ENCODE results near the gene DNMT3L. TPM values are rescaled to one million over a fixed set of nuclear protein-coding genes. Genes with fewer than 3 reads are reported as not detected.
"Not testable (repeated sequence)": the region's sequence is repeated elsewhere in the genome, so short reads cannot be mapped to it uniquely, and the experiment has no call there.

DNMT3L gene
- total RNA-seq, 1 donor from 2014 or later = not detected

DNA sequence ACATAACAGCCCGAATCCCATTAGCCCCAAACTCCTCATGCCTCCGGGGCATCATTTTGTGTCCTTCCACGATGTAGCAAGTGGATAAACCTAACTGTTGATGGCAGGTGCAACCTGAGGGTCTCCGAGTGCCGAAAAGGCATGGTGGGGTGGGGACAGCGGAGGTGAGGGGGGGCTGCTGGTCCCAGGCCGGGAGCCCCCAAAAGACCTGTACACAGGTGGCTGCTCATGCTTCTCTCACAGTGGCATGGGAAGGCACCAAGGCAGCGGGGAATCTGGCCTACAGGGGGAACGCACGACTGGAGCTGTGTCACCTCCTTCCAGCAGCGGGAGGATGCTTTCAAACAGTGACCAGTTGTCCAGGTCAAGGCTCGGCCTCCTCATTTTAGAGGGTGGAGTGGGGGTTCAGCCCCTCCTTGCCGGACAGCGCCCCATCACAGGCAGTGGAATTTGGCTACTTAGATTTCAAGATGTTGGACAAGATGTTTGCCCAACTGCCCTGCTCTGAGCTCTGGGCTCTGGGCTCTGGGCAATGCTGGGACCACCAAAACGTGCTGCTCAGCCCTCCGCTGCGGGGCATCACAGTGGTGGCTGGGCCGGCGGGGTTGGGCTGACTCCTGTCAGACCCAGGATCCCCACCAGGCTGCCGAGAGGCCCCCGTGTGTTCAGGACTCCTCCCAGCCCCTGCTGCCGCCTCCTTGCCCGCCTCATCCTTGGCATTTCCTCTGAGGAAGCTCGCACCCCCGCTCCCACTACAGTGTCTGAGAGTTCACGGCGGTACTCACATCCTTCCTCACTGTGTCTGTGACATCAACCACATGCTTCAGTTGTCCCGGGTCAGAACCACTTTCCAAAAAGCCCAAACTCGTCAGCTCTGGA, 7.6 kb downstream of the DNMT3L start:
- H3K27ac ChIP-seq (ENCODE audit: low read depth, low read length) = no peak overlapping the region
- H3K9me3 ChIP-seq (ENCODE audit: control insufficient read depth in 3 of 3, low read length in 3 of 3) = peaks cover 0 to 2% (median 0%) of the 10 kb centered on the region in 3 donors
- H3K36me3 ChIP-seq (ENCODE audit: control insufficient read depth in 3 of 3, insufficient read depth in 3 of 3, low read length in 3 of 3) = no peaks in the 10 kb centered on the region
- no peak overlapping the region for H3K4me3 ChIP-seq (ENCODE audit: low read length in 3 of 3)
- H3K4me1 ChIP-seq (ENCODE audit: control insufficient read depth in 3 of 3, insufficient read depth in 3 of 3, low read length in 3 of 3) = no peaks in the 10 kb centered on the region
- H3K9ac ChIP-seq (ENCODE audit: low read depth in 1 of 3, low read length in 3 of 3) = no peak overlapping the region
- peaks cover 0 to 5% (median 1%) of the 10 kb centered on the region in 3 donors for H3K27me3 ChIP-seq (ENCODE audit: control insufficient read depth in 3 of 3, insufficient read depth in 3 of 3, low read length in 3 of 3)

DNA sequence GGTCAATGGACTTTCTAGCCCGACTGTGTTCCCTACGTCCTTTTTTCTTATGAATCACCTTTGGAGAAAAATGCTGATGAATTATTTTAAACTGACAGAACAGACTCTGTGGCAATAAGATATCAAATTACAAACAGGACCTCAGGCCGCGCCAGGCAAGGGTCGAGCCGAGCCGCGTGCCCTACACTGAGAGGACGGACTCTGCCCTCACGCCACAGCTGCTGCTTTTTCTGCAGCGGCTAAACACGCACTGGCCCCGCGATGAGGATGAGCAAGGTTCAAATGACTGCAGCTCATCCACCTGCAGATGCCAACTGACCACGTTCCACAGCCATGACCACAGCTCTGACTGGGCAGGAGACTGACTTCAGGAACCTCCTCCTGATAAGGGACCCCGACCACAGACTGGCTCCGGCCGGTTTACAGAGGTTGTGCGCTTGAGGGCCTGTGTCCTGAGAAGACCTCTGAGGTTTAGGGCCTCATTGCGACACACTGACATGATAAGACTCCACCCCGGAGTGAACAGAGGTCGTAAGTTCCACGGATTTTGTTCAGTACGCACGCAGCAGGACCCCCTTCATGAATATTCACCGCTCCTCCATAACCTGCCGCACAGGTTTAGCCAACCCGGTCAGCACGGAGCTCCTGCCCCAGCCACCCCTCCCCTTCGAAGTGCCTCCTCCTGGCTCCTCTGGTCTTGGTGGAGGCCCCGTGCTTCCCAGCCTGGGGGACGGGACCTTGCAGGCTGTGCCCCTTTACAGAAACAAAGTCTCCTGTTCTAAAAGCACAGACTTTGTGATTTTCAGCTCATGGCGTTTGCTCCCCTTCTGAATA, 12.3 kb downstream of the DNMT3L start:
- H3K36me3 ChIP-seq (ENCODE audit: control insufficient read depth in 3 of 3, insufficient read depth in 3 of 3, low read length in 3 of 3); H3K4me3 ChIP-seq (ENCODE audit: low read length in 3 of 3); H3K27ac ChIP-seq (ENCODE audit: low read depth, low read length); H3K4me1 ChIP-seq (ENCODE audit: control insufficient read depth in 3 of 3, insufficient read depth in 3 of 3, low read length in 3 of 3); H3K9me3 ChIP-seq (ENCODE audit: control insufficient read depth in 3 of 3, low read length in 3 of 3); H3K27me3 ChIP-seq (ENCODE audit: control insufficient read depth in 3 of 3, insufficient read depth in 3 of 3, low read length in 3 of 3); H3K9ac ChIP-seq (ENCODE audit: low read depth in 1 of 3, low read length in 3 of 3): not testable (repeated sequence)

DNA sequence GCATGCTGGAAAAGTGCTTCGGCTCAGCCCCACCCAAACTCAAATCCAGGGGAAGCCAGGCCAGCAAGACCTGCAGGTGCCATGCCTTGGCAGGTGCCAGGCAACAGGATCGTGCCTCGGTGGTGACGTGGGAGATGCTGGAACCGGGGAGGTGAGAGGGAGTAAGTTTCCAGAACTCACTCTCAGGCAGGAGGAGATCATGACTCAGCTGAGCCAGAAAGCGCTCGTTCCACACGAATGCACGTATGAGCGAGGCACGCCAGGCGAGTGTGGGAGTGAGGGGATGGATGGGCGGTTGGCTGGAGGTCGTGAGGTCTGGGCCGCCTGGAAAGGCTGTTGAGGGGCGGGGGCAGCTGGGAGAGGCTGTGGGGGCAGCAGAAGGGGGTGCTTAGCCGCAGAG, 13.8 kb downstream of the DNMT3L start:
- H3K4me1 ChIP-seq (ENCODE audit: control insufficient read depth in 3 of 3, insufficient read depth in 3 of 3, low read length in 3 of 3); H3K27ac ChIP-seq (ENCODE audit: low read depth, low read length); H3K36me3 ChIP-seq (ENCODE audit: control insufficient read depth in 3 of 3, insufficient read depth in 3 of 3, low read length in 3 of 3); H3K27me3 ChIP-seq (ENCODE audit: control insufficient read depth in 3 of 3, insufficient read depth in 3 of 3, low read length in 3 of 3); H3K4me3 ChIP-seq (ENCODE audit: low read length in 3 of 3); H3K9me3 ChIP-seq (ENCODE audit: control insufficient read depth in 3 of 3, low read length in 3 of 3); H3K9ac ChIP-seq (ENCODE audit: low read depth in 1 of 3, low read length in 3 of 3): not testable (repeated sequence)

DNA sequence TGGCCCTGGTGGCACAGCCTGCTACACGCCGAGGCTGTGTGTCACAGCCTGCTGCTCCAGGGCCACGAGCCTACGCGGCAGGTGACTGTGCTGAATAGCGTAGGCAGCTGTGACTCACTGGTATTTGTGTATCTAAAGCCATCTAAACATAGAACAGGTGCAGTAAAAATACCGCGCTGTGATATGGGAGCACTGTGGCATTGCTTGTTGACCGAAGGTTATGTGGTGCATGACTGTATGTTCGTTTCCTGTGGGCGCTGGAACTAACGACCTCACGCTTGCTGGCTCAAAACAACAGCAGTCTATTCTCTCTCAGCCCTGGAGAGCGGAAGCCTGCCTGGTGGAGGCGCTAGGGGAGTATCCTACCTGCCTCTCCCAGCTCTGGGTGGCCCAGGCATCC, 17.7 kb downstream of the DNMT3L start:
- H3K27ac ChIP-seq (ENCODE audit: low read depth, low read length); H3K27me3 ChIP-seq (ENCODE audit: control insufficient read depth in 3 of 3, insufficient read depth in 3 of 3, low read length in 3 of 3); H3K4me3 ChIP-seq (ENCODE audit: low read length in 3 of 3); H3K9ac ChIP-seq (ENCODE audit: low read depth in 1 of 3, low read length in 3 of 3); H3K36me3 ChIP-seq (ENCODE audit: control insufficient read depth in 3 of 3, insufficient read depth in 3 of 3, low read length in 3 of 3); H3K9me3 ChIP-seq (ENCODE audit: control insufficient read depth in 3 of 3, low read length in 3 of 3); H3K4me1 ChIP-seq (ENCODE audit: control insufficient read depth in 3 of 3, insufficient read depth in 3 of 3, low read length in 3 of 3): not testable (repeated sequence)

DNA sequence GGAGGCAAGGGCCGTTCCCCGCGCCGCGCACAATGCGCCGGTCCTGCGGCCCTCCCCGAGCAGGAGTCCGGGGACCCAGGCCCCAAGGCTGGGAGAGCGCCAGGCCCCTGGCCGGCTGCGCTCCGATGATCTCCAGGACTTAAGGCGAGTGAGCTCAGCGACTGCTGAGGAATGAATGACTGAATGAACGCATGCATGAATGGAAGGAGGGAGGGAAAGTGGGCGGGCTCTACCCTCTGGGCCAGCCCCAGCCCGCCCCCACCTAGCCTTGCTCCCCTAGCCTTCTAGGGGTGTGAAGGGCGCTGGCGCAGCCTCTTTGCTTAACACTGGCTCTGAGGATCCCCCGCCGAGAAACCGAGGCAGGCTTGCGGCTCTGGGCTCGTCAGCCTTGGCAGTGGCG, 20.4 kb downstream of the DNMT3L start:
- H3K4me3 ChIP-seq (ENCODE audit: low read length in 3 of 3); H3K36me3 ChIP-seq (ENCODE audit: control insufficient read depth in 3 of 3, insufficient read depth in 3 of 3, low read length in 3 of 3); H3K27ac ChIP-seq (ENCODE audit: low read depth, low read length); H3K27me3 ChIP-seq (ENCODE audit: control insufficient read depth in 3 of 3, insufficient read depth in 3 of 3, low read length in 3 of 3); H3K4me1 ChIP-seq (ENCODE audit: control insufficient read depth in 3 of 3, insufficient read depth in 3 of 3, low read length in 3 of 3); H3K9ac ChIP-seq (ENCODE audit: low read depth in 1 of 3, low read length in 3 of 3); H3K9me3 ChIP-seq (ENCODE audit: control insufficient read depth in 3 of 3, low read length in 3 of 3): not testable (repeated sequence)

DNA sequence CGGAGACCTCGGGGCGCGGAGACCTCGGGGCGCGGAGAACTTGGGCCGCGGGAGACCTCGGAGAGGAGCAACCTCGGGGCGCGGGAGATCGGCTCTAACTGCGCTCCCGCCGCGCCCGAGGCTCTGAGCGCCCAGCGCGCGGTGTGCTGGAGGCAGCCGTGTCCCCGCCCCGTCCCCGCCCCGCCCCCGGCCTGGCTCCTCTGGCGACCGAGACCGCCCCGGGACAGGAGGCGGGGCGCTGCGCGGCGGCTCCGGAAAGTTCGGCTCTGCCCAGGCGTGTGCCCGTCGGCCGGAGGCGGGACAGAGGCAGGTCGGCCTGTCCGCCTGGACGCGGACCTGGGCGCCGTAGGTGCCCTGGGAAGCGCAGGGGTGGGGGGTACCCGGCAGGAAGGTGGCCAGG, 20.9 kb downstream of the DNMT3L start, which contains the start of gene ICOSLG:
Gene ICOSLG, minus strand, starts transcription at position 102 of the 400 bp plus-strand sequence. CDS start 126 bp downstream, outside the sequence.
- H3K9me3 ChIP-seq (ENCODE audit: control insufficient read depth in 3 of 3, low read length in 3 of 3); H3K4me1 ChIP-seq (ENCODE audit: control insufficient read depth in 3 of 3, insufficient read depth in 3 of 3, low read length in 3 of 3); H3K27ac ChIP-seq (ENCODE audit: low read depth, low read length); H3K9ac ChIP-seq (ENCODE audit: low read depth in 1 of 3, low read length in 3 of 3); H3K4me3 ChIP-seq (ENCODE audit: low read length in 3 of 3); H3K36me3 ChIP-seq (ENCODE audit: control insufficient read depth in 3 of 3, insufficient read depth in 3 of 3, low read length in 3 of 3); H3K27me3 ChIP-seq (ENCODE audit: control insufficient read depth in 3 of 3, insufficient read depth in 3 of 3, low read length in 3 of 3): not testable (repeated sequence)

DNA sequence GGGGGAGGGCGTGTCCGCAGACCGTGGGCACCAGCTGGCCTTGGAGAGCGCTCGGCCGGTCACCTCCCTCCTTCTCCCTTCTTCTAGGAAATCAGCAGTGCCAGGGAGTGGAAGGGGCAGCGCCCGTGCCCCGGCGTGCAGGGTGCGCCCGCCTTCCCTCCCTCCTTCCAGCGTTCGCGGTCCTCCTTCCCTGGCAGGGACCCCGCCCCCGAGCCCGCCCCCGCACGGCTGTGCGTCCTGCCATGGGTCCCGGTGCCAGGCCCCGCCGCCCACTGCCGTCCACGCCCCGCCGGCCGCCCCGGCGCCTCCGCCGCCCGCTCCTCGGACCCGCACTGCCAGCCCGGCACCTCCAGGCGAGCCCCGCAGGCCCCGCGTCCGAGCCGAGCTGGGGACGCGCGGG, 21.3 kb downstream of the DNMT3L start:
- not testable (repeated sequence) for H3K4me1 ChIP-seq (ENCODE audit: control insufficient read depth in 3 of 3, insufficient read depth in 3 of 3, low read length in 3 of 3); H3K9me3 ChIP-seq (ENCODE audit: control insufficient read depth in 3 of 3, low read length in 3 of 3); H3K27me3 ChIP-seq (ENCODE audit: control insufficient read depth in 3 of 3, insufficient read depth in 3 of 3, low read length in 3 of 3); H3K9ac ChIP-seq (ENCODE audit: low read depth in 1 of 3, low read length in 3 of 3); H3K36me3 ChIP-seq (ENCODE audit: control insufficient read depth in 3 of 3, insufficient read depth in 3 of 3, low read length in 3 of 3); H3K27ac ChIP-seq (ENCODE audit: low read depth, low read length); H3K4me3 ChIP-seq (ENCODE audit: low read length in 3 of 3)

DNA sequence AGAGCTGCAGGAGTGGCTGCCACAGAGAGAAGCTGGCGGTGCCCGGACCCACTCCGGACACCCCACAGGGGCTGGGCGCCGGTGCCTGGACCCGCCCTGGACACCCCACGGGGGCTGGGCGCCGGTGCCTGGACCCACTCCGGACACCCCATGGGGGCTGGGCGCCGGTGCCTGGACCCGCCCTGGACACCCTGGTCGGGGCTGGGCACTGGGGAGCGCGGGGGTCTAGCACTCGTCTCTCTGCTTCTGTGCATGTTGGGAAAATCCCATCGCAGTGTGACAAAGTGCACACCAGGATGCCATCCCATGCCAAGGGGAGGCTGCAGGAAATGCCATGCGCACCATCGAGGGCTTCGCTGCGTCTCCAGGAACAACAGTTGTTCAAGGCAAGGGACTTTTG, 32.1 kb downstream of the DNMT3L start:
- H3K9me3 ChIP-seq (ENCODE audit: control insufficient read depth in 3 of 3, low read length in 3 of 3); H3K4me1 ChIP-seq (ENCODE audit: control insufficient read depth in 3 of 3, insufficient read depth in 3 of 3, low read length in 3 of 3); H3K36me3 ChIP-seq (ENCODE audit: control insufficient read depth in 3 of 3, insufficient read depth in 3 of 3, low read length in 3 of 3); H3K4me3 ChIP-seq (ENCODE audit: low read length in 3 of 3); H3K27ac ChIP-seq (ENCODE audit: low read depth, low read length); H3K9ac ChIP-seq (ENCODE audit: low read depth in 1 of 3, low read length in 3 of 3); H3K27me3 ChIP-seq (ENCODE audit: control insufficient read depth in 3 of 3, insufficient read depth in 3 of 3, low read length in 3 of 3): not testable (repeated sequence)

DNA sequence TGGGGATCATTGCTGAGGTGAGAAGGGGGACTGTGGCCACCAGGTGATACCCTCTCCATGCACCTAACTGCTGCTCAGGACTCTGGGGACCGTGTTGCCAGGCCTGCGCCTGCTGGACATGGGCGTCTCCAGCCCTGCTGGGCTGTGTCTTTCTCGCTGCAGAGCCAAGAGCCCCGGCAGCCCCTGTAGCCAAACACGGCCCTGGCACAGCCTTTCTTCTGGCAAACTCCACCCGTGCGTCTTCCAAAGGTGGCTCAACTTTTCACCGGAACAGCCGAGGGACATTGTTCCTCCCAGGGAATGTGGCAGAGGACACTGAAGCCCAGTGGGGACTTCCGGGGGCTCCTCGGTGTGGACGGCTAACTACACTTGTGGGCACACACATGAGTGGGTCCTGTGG, 33.6 kb downstream of the DNMT3L start:
- H3K27me3 ChIP-seq (ENCODE audit: control insufficient read depth in 3 of 3, insufficient read depth in 3 of 3, low read length in 3 of 3); H3K9ac ChIP-seq (ENCODE audit: low read depth in 1 of 3, low read length in 3 of 3); H3K4me3 ChIP-seq (ENCODE audit: low read length in 3 of 3); H3K36me3 ChIP-seq (ENCODE audit: control insufficient read depth in 3 of 3, insufficient read depth in 3 of 3, low read length in 3 of 3); H3K4me1 ChIP-seq (ENCODE audit: control insufficient read depth in 3 of 3, insufficient read depth in 3 of 3, low read length in 3 of 3); H3K27ac ChIP-seq (ENCODE audit: low read depth, low read length); H3K9me3 ChIP-seq (ENCODE audit: control insufficient read depth in 3 of 3, low read length in 3 of 3): not testable (repeated sequence)

DNA sequence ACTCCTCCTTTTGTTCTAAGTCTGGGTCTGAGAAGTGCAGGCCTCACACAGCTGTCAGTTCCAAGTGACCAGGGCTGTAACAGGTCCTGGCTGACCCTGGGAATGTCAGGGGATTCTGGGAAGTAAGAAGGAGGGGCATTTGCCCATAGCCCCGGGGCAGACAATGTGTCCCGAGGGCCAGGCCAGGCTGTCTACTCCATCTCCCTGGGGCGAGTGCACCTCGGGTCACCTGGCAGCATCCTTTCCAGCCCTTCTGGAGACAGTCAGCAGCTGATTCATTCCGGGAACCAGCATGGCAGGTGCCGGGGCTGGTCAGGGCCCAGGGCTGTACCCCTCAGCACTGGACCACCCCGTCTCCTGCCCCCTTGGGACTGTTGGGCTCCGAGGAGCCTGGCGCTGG, 34.1 kb downstream of the DNMT3L start:
- not testable (repeated sequence) for H3K36me3 ChIP-seq (ENCODE audit: control insufficient read depth in 3 of 3, insufficient read depth in 3 of 3, low read length in 3 of 3); H3K4me3 ChIP-seq (ENCODE audit: low read length in 3 of 3); H3K4me1 ChIP-seq (ENCODE audit: control insufficient read depth in 3 of 3, insufficient read depth in 3 of 3, low read length in 3 of 3); H3K9me3 ChIP-seq (ENCODE audit: control insufficient read depth in 3 of 3, low read length in 3 of 3); H3K27ac ChIP-seq (ENCODE audit: low read depth, low read length); H3K9ac ChIP-seq (ENCODE audit: low read depth in 1 of 3, low read length in 3 of 3); H3K27me3 ChIP-seq (ENCODE audit: control insufficient read depth in 3 of 3, insufficient read depth in 3 of 3, low read length in 3 of 3)

Measured in skeletal muscle tissue (tissue), 4 donors.